T-helper 2 cell treated with Interferon-gamma antibody and Interleukin-4, amounts not matched to agents 5 μg/mL and 100 μg/mL, for 36 hours (primary cell): ENCODE results near the gene OST4.

Experiments used
- DNase-seq: peaks from one replicate; pipeline ENCODE4 v3.0.0; 2021; ENCODE audit warnings: low spot score
- H3K27ac Mint-ChIP-seq: one replicate; pipeline ENCODE4 v1.8.0; 2021; ENCODE audit warnings: mild to moderate bottlenecking, mixed read lengths
- H3K27me3 Mint-ChIP-seq: one replicate; pipeline ENCODE4 v1.8.0; 2021; ENCODE audit warnings: low read depth, mixed read lengths
- H3K36me3 Mint-ChIP-seq: one replicate; pipeline ENCODE4 v1.8.0; 2021; ENCODE audit warnings: low read depth, mixed read lengths
- H3K4me1 Mint-ChIP-seq: one replicate; pipeline ENCODE4 v1.8.0; 2021; ENCODE audit warnings: low read depth, mixed read lengths
- H3K4me3 Mint-ChIP-seq: one replicate; pipeline ENCODE4 v1.8.0; 2022; ENCODE audit warnings: mild to moderate bottlenecking, moderate library complexity, mixed read lengths
- H3K9me3 Mint-ChIP-seq: one replicate; pipeline ENCODE4 v1.8.0; 2021; ENCODE audit warnings: mixed read lengths

OST4 gene

DNA sequence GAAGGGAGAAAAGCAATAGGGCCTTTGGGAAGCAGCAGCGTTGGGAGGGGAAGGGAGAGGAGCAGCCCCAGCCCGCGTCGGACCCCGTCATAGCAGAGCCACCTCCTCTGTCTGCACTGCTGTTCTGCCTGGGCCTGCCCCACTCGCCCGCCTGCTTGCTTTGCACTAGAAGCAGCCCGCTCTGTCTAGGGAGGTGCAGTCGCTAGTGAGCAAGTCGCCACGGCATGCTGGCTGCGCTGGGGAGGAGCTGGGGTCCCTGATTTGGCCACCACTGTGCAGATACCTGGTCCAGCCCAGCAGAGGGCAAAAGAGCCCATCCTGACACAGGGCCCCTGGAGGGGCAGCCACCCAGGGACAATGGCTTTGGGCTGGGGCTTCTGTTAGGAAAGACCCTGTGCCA is 46.6 kb downstream of the OST4 start:
- H3K27me3 Mint-ChIP-seq = no peaks in the 10 kb centered on the region
- H3K36me3 Mint-ChIP-seq = peaks cover 6% of the 10 kb centered on the region
- H3K9me3 Mint-ChIP-seq = no peaks in the 10 kb centered on the region
- H3K27ac Mint-ChIP-seq = no peak overlapping the region
- DNase-seq = no peak
- no peak overlapping the region for H3K4me3 Mint-ChIP-seq
- peaks cover 8% of the 10 kb centered on the region for H3K4me1 Mint-ChIP-seq

- Mint-ChIP-seq H3K4me3 (no peak overlapping the region), H3K9me3 (no peaks in the 10 kb centered on the region), H3K27me3 (no peaks in the 10 kb centered on the region), H3K27ac (no peak overlapping the region), H3K4me1 (peaks cover 3% of the 10 kb centered on the region), H3K36me3 (peaks cover 6% of the 10 kb centered on the region)
- no peak for DNase-seq
Measured at GRCh38 chr2:27024188-27024587, 47.3 kb downstream of the OST4 start.

- no peak for DNase-seq
- H3K27me3 Mint-ChIP-seq = no peaks in the 10 kb centered on the region
- no peak overlapping the region for H3K4me3 Mint-ChIP-seq
- H3K4me1 Mint-ChIP-seq = peaks cover under 1% of the 10 kb centered on the region
- H3K36me3 Mint-ChIP-seq = peaks cover 5% of the 10 kb centered on the region
- H3K27ac Mint-ChIP-seq = no peak overlapping the region
- no peaks in the 10 kb centered on the region for H3K9me3 Mint-ChIP-seq
Measured at GRCh38 chr2:27023740-27024139, 47.7 kb downstream of the OST4 start.

DNA sequence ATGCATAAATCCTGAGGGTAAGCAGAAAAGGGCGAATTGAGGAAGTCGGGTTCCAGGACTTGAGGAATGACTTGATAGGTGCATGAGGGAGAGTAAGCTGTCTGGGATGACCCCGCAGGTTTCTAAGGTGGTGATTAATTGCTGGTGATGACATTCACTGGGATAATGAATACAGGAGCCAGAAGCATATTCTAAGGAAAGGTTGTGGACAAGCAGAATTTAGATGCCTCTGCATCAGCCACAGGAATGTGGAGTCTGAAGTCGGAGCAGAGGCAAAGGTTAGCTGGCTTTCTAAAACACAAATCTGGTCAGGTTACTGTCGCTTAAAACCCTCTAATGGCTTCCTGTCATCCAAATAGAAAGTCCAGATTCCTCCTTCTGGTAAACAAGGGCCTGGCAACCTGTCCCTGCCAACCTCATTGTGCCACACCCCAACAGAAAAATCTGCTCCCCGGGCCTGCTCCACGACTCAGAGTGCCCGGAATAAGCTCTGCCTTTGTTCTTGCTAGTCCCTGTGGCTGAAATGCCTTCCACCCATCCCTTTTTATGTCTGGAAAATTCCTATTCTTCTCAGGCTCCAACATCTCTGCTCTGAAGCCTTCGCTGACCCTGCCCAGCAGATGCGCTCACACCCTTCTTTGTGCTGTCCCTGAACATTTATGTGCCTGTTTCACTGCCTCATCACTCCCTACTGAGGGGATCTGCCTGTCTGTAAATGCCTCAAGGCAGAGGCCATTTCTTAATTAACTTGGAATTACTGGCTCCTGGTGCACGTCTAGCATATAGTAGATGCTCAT is 50.0 kb downstream of the OST4 start:
- no peak overlapping the region for H3K4me3 Mint-ChIP-seq
- H3K27me3 Mint-ChIP-seq = no peaks in the 10 kb centered on the region

More for the DNA sequence above, 50.0 kb downstream of the OST4 start:
- DNase-seq = no peak
- Mint-ChIP-seq H3K4me1 (no peaks in the 10 kb centered on the region), H3K9me3 (no peaks in the 10 kb centered on the region), H3K27ac (no peak overlapping the region), H3K36me3 (peaks cover 2% of the 10 kb centered on the region)
